Choroid plexus epithelial cell (primary cell): ENCODE data around the gene RHCG.

Source experiments
- DNase-seq: peaks from one replicate; pipeline ENCODE4 v3.0.0-alpha.2; 2010; ENCODE audit warnings: low read depth
- H3K4me3 ChIP-seq: 2 replicates; pipeline ENCODE4 v1.5.1; 2011; ENCODE audit warnings: low read depth, mild to moderate bottlenecking, control low read depth, low read length, moderate library complexity
- TF ChIP-seq, protein P1 (sequence below): conservative IDR thresholded peaks from 2 replicates; pipeline ENCODE4 v1.5.1; 2011; ENCODE audit warnings: low read depth, mild to moderate bottlenecking, control low read depth, inconsistent platforms, low read length, moderate library complexity

Gene RHCG

DNA sequence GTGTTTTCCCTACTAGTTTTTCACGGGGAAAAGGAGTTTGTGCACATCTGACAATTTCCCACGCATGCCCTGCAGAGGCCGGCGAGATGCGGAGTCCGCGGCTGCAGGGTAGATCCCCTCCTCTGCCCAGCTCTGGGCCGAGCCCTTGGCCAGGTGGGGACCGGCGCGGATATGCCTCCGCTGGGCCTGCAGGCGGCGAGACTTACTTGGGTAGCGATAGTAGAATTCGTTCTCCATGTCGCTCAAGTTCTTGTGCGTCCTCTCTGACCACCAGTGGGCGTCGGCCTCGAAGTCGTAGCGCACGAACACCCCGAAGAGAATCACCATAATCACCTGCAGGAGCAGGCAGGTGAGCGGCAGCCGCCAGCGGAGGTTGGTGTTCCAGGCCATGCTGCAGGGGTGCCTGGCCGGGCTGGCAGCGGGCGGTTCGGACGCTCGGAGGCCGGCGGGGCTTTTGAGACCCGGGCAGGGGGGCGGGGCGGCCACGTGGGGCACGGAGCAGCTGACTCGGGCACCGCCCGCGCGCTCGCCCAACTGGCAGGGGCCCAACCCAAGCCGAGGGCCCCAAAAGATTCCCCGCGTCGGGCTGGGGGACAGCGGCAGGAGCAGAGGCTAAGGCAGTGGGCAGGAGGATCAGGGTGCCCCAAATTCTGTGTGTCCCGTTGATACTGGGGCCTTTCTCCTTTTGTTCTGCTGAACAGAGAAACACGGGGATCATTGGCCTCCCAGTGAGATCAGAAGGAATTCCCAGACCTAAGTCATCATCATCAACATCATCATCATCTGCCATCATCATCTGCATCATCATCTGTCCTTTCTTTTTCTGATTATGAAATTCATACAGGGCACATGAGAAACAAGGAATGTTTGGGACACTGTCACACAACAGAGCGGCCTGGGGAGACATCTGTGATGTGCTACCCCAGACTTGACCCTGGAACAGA, at the start of gene RHCG:
RHCG (minus strand) TSS at position 429 of the 944 bp plus-strand sequence; CDS start at position 390, 39 bp downstream.
- peak within 1 kb of the TSS; percentile 45 for H3K4me3 ChIP-seq
- peak; percentile 61 for DNase-seq
- TF ChIP-seq, protein P1, sequence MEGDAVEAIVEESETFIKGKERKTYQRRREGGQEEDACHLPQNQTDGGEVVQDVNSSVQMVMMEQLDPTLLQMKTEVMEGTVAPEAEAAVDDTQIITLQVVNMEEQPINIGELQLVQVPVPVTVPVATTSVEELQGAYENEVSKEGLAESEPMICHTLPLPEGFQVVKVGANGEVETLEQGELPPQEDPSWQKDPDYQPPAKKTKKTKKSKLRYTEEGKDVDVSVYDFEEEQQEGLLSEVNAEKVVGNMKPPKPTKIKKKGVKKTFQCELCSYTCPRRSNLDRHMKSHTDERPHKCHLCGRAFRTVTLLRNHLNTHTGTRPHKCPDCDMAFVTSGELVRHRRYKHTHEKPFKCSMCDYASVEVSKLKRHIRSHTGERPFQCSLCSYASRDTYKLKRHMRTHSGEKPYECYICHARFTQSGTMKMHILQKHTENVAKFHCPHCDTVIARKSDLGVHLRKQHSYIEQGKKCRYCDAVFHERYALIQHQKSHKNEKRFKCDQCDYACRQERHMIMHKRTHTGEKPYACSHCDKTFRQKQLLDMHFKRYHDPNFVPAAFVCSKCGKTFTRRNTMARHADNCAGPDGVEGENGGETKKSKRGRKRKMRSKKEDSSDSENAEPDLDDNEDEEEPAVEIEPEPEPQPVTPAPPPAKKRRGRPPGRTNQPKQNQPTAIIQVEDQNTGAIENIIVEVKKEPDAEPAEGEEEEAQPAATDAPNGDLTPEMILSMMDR, result peak; percentile 64

- DNase-seq, result no peak
- H3K4me3 ChIP-seq, result no peak overlapping the region
- TF ChIP-seq, protein P1, result no peak
Measured at GRCh38 chr15:89543389-89543788, 47.0 kb upstream of the RHCG start.

DNA sequence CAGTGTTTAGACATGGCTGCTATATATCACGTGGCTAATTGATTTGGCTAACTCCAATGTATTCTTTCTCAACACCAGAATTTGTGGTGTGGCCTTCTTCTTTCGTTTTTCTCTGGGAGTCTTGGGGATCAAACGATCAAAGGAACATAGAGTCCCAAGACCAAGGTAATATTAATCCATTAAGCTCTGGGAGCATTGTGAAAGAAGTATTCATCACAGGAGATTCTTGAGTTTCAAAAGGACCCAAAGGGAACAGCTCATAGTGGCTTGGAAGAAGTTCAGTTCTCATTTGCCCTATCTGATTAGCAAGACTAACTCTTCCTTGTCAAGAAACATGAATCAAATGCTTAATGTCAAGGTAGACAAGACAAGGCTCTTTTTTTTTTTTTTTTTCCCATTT, 46.0 kb upstream of the RHCG start:
- TF ChIP-seq, protein P1, result no peak
- no peak for DNase-seq
- H3K4me3 ChIP-seq, result no peak overlapping the region

DNA sequence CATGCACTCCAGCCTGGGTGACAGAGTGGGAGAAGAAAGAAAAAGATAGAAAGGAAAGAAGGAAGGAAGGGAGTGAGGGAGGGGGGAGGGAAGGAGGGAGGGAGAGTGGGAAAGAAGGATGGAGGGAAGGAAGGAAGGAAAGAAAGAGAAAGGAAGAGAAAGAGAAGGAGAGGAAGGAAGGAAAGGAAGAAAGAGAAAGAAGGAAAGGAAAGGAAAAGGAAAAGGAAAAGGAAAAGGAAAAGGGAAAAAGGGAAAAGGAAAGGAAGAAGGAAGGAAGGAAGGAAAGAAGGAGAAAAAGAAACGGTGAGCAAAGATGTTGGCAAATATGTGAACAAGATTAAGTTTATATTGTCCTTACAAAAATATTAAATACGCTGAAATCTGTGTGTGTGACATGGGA, 42.6 kb upstream of the RHCG start:
- DNase-seq, result no peak
- H3K4me3 ChIP-seq, result no peak overlapping the region
- TF ChIP-seq, protein P1, result no peak

GRCh38 chr15:89533861-89534544, 37.6 kb upstream of the RHCG start:
- DNase-seq, result peak; percentile 47
- no peak overlapping the region for H3K4me3 ChIP-seq
- TF ChIP-seq, protein P1, result no peak

- TF ChIP-seq, protein P1, result no peak
- peak; percentile 27 for DNase-seq
- no peak overlapping the region for H3K4me3 ChIP-seq
Measured at GRCh38 chr15:89531796-89532537, 35.6 kb upstream of the RHCG start.
